Panc1 (cell line): ENCODE measurements around the gene AVL9.

ENCODE experiments used
- CTCF ChIP-seq: fragments of 450-650 bp; IDR thresholded peaks from 2 replicates; pipeline ENCODE4 v1.5.1; 2017; ENCODE audit warnings: mild to moderate bottlenecking
- REST ChIP-seq, 2 experiments: IDR thresholded peaks; 2 replicates each; pipeline ENCODE4 v1.6.1; 2011 to 2012; ENCODE audit warnings: low read depth in 2 of 2, control low read depth in 1 of 2, low read length in 1 of 2, mild to moderate bottlenecking in 1 of 2, moderate library complexity in 1 of 2; ENCODE audit not compliant: insufficient read depth in 1 of 2

GRCh38 chr7:32495298-32496051 lies at the start of gene AVL9:
- TF ChIP-seq CTCF = no peak
- TF ChIP-seq REST (IDR thresholded peaks at IDR 0.05; ENCODE audit: insufficient read depth in 1 of 2, low read depth in 2 of 2, low read length in 1 of 2) = no peak; a peak in 1 of 4 replicates
